H1 (cell line): ENCODE measurements around the gene ARL8A. TPM values are rescaled to one million over a fixed set of nuclear protein-coding genes. Genes with fewer than 3 reads are reported as not detected.

Experiments
- ATF3 ChIP-seq: IDR thresholded peaks from 2 replicates; pipeline ENCODE4 v1.6.1; 2011; ENCODE audit warnings: low read depth, mild to moderate bottlenecking, low read length; ENCODE audit not compliant: insufficient read depth
- CBX5 ChIP-seq: fragments of 300-800, 300-1000 bp; sonication (generic); IDR thresholded peaks from 2 replicates; pipeline ENCODE4 v1.7.1; 2016; ENCODE audit warnings: antibody characterized with exemption, low read length, low read depth
- CTCF ChIP-seq, 3 experiments: IDR thresholded peaks; 1 replicate in 2 of 3; 2 replicates in 1 of 3; pipeline versions ENCODE4 v1.5.1 to v1.6.1; 2011; ENCODE audit warnings: low read length in 3 of 3, mild to moderate bottlenecking in 3 of 3, inconsistent platforms in 2 of 3, low read depth in 1 of 3, moderate library complexity in 1 of 3; ENCODE audit not compliant: insufficient read depth in 1 of 3; ENCODE audit errors: control extremely low read depth in 1 of 3
- GABPA ChIP-seq: IDR thresholded peaks from 2 replicates; pipeline ENCODE4 v1.6.1; 2011; ENCODE audit warnings: mild to moderate bottlenecking, low read length, moderate library complexity, borderline replicate concordance; ENCODE audit not compliant: insufficient read depth
- JUND ChIP-seq: IDR thresholded peaks from 2 replicates; pipeline ENCODE4 v1.6.1; 2011; ENCODE audit warnings: mild to moderate bottlenecking, improper control_type of control experiment, low read length
- KDM1A ChIP-seq: fragments of 200-600, 300-600 bp; sonication (generic); IDR thresholded peaks from 2 replicates; pipeline ENCODE4 v1.7.1; 2016; ENCODE audit warnings: mild to moderate bottlenecking, low read length, borderline replicate concordance
- KDM4A ChIP-seq: IDR thresholded peaks from one replicate; pipeline ENCODE4 v1.7.1; 2012; ENCODE audit warnings: low read depth, mild to moderate bottlenecking, moderate library complexity, low read length, inconsistent platforms; ENCODE audit not compliant: severe bottlenecking
- NANOG ChIP-seq: IDR thresholded peaks from 2 replicates; pipeline ENCODE4 v1.6.1; 2011; ENCODE audit warnings: low read length, low read depth, mild to moderate bottlenecking, inconsistent platforms; ENCODE audit not compliant: insufficient read depth, poor library complexity, severe bottlenecking
- POLR2AphosphoS5 ChIP-seq: IDR thresholded peaks from 2 replicates; pipeline ENCODE4 v1.6.1; 2011; ENCODE audit warnings: low read depth, low read length
- RAD21 ChIP-seq, 2 experiments: IDR thresholded peaks in 1 of 2; conservative IDR thresholded peaks in 1 of 2; 2 replicates each; pipeline ENCODE4 v1.6.1; 2011; ENCODE audit warnings: low read depth in 2 of 2, low read length in 2 of 2, improper control_type of control experiment in 1 of 2, inconsistent platforms in 1 of 2, mild to moderate bottlenecking in 1 of 2, moderate library complexity in 1 of 2
- RBBP5 ChIP-seq: IDR thresholded peaks from 2 replicates; pipeline ENCODE4 v1.7.1; 2012; ENCODE audit warnings: low read depth, mild to moderate bottlenecking, inconsistent platforms, low read length, moderate library complexity, borderline replicate concordance
- RFX5 ChIP-seq: IDR thresholded peaks from 2 replicates; pipeline ENCODE4 v1.6.1; 2011; ENCODE audit warnings: low read depth, low read length, improper control_type of control experiment, borderline replicate concordance
- RNF2 ChIP-seq: fragments of 200-900, 300-1000 bp; sonication (generic); IDR thresholded peaks from 2 replicates; pipeline ENCODE4 v1.7.1; 2016; ENCODE audit warnings: borderline replicate concordance, low read depth, mild to moderate bottlenecking, antibody characterized with exemption, low read length; ENCODE audit not compliant: poor library complexity, severe bottlenecking; ENCODE audit errors: missing control alignments
- RXRA ChIP-seq: IDR thresholded peaks from 2 replicates; pipeline ENCODE4 v1.6.1; 2011; ENCODE audit warnings: low read depth, mild to moderate bottlenecking, low read length, moderate library complexity; ENCODE audit not compliant: insufficient read depth
- SAP30 ChIP-seq: fragments of 300-600 bp; sonication (generic); IDR thresholded peaks from 2 replicates; pipeline ENCODE4 v1.7.1; 2012; ENCODE audit warnings: low read length, moderate library complexity, mild to moderate bottlenecking, inconsistent platforms; ENCODE audit not compliant: insufficient read depth, insufficient replicate concordance
- SIRT6 ChIP-seq: IDR thresholded peaks from one replicate; pipeline ENCODE4 v1.7.1; 2012; ENCODE audit warnings: low read length, inconsistent platforms
- SP4 ChIP-seq: IDR thresholded peaks from 2 replicates; pipeline ENCODE4 v1.6.1; 2012; ENCODE audit warnings: low read length, inconsistent platforms
- SUZ12 ChIP-seq: fragments of 200-600 bp; sonication (generic); IDR thresholded peaks from 2 replicates; pipeline ENCODE4 v1.6.1; 2012; ENCODE audit warnings: mild to moderate bottlenecking, inconsistent platforms, low read length, moderate library complexity, mixed read lengths
- TBP ChIP-seq: IDR thresholded peaks from 2 replicates; pipeline ENCODE4 v1.6.1; 2011; ENCODE audit warnings: low read depth, low read length, improper control_type of control experiment
- TCF12 ChIP-seq: IDR thresholded peaks from 2 replicates; pipeline ENCODE4 v1.6.1; 2011; ENCODE audit warnings: low read depth, mild to moderate bottlenecking, low read length
- YY1 ChIP-seq: IDR thresholded peaks from 2 replicates; pipeline ENCODE4 v1.6.1; 2011; ENCODE audit warnings: low read depth, mild to moderate bottlenecking, low read length
- polyA plus RNA-seq, 7 experiments: library from polyadenylated mRNA; depleted of rRNA in 3 of 7; stranded (reverse) in 5 of 7; unstranded in 2 of 7; fragments of >200 nt in 5 of 7; fragments of 200-250 nt in 2 of 7; gene quantifications; 1 replicate in 5 of 7; 2 replicates in 1 of 7; 4 replicates in 1 of 7; pipeline versions ENCODE4 v1.2.1 to v1.2.3, GENCODE V29; 2011 to 2013; ENCODE audit warnings: missing spikeins in 2 of 7, mixed read lengths in 2 of 7
- total RNA-seq: library from RNA; stranded (reverse); fragmentation: NEBNext Ultra II Directional; extraction: Animal tissue kit (Norgen Biotek cat#: 25700); gene quantifications from 2 replicates; pipeline ENCODE4 v1.2.1, GENCODE V29; 2021

The ARL8A gene
- total and polyA plus RNA-seq, 2 of the 8 experiments (the other 6 are each of a cell fraction or from before 2014, with no cell fraction given) = 40.3 to 58.7 TPM

- TF ChIP-seq JUND (no peak), RNF2 (no peak), SP4 (no peak), KDM4A (peak; percentile 71), SIRT6 (no peak), CBX5 (no peak), KDM1A (no peak), GABPA (no peak), RAD21 (IDR thresholded peaks at IDR 0.05 in 1 of 2, conservative IDR thresholded peaks at IDR 0.05 in 1 of 2; ENCODE audit: low read depth in 2 of 2, low read length in 2 of 2) (no peak), RXRA (no peak), SUZ12 (no peak), RFX5 (no peak), CTCF (IDR thresholded peaks at IDR 0.05; ENCODE audit: control extremely low read depth in 1 of 3, insufficient read depth in 1 of 3, low read depth in 1 of 3, low read length in 3 of 3) (no peak), TBP (no peak), NANOG (no peak), YY1 (0 out of 2 replicates have a peak, but pooled peaks have one; percentile 7), TCF12 (no peak), ATF3 (no peak), SAP30 (no peak), POLR2AphosphoS5 (no peak), RBBP5 (0 out of 2 replicates have a peak, but pooled peaks have one; percentile 9)
Measured at GRCh38 chr1:202144402-202145067, at the start of gene ARL8A (continued).
